GF-D8 (cell line): ENCODE results near the gene FAM156B.
"Not testable (repeated sequence)": the region's sequence is repeated elsewhere in the genome, so short reads cannot be mapped to it uniquely, and the experiment has no call there.

Experiments used
- DNase-seq: peaks from one replicate; lab custom pipeline; 2025; lab: John Stamatoyannopoulos, UW

The FAM156B gene, protein sequence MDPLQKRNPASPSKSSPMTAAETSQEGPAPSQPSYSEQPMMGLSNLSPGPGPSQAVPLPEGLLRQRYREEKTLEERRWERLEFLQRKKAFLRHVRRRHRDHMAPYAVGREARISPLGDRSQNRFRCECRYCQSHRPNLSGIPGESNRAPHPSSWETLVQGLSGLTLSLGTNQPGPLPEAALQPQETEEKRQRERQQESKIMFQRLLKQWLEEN

GRCh38 chrX:52896855-52897709 is at the start of gene FAM156B:
Gene FAM156B (plus strand): TSS chrX:52897330. CDS start chrX:52907226, 9,896 bp downstream.
- DNase-seq: not testable (repeated sequence)

- DNase-seq: no peak
These were observed 44.8 kb upstream of the FAM156B start for GRCh38 chrX:52852110-52852860.

DNA sequence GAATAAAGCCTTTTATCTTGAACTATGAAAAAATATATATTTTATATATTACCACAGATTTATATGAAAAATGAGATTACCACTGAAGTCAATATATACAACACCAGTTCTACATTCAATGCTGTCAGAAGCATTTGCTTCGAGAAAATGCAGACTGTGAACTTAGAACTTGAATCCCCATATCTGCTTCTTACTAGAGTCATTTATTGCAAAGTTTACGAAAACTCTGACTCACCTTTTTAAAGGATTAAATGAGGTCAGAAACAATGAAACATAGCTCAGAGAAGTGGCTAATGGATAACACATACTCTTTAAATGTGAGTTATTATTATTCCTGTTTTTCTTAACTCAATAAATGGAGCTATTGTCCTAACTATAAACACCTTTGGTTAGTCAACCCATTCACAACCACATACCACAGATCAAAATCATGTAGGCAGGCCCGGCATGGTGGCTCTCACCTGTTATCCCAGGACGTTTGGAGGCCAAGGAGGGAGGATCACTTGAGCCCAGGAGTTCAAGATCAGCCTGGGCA is 40.1 kb upstream of the FAM156B start:
- DNase-seq: not testable (repeated sequence)

- no peak for DNase-seq
These were observed 31.7 kb upstream of the FAM156B start for GRCh38 chrX:52865343-52865998.

- DNase-seq: no peak
These were observed 29.4 kb upstream of the FAM156B start, which contains the start of gene XAGE3 for GRCh38 chrX:52867610-52868348. Gene XAGE3 (minus strand): TSS chrX:52868083. CDS start chrX:52867133, 950 bp downstream.

GRCh38 chrX:52870046-52870445 is 27.1 kb upstream of the FAM156B start:
- no peak for DNase-seq

DNA sequence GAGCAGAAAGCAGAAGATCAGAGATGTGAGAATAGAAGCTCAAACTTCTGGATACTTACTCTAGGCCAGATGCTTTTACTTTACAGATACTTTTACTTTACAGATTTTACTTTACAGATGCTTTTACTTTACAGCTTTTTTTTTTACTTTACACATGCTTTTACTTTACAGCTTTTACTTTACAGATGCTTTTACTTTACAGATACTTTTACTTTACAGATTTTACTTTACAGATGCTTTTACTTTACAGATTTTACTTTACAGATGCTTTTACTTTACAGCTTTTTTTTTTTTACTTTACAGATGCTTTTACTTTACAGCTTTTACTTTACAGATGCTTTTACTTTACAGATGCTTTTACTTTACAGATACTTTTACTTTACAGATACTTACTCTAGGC is 23.3 kb upstream of the FAM156B start:
- not testable (repeated sequence) for DNase-seq

GRCh38 chrX:52874661-52875060 is 22.5 kb upstream of the FAM156B start:
- no peak for DNase-seq

DNA sequence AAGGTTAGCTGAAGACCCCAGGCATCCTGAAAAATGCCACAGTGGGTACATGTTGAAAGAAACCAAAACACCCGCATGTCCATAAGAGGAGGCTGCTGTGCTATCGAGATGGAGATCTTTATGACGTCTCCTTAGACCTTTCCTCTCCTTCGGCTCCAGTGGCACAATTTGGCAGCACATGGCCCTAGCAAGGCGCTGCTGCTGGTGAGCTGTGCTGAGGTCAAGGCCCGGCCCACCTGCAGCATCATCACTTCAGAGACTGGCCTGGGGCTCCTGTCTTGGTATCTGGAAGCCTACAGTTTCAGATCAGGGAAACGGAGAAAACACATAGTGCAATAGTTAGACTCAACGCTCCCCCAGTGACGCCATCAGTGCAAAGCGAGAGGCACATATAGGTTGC is 21.7 kb upstream of the FAM156B start:
- DNase-seq: not testable (repeated sequence)

GRCh38 chrX:52876386-52876785 is 20.7 kb upstream of the FAM156B start:
- DNase-seq: not testable (repeated sequence)

DNA sequence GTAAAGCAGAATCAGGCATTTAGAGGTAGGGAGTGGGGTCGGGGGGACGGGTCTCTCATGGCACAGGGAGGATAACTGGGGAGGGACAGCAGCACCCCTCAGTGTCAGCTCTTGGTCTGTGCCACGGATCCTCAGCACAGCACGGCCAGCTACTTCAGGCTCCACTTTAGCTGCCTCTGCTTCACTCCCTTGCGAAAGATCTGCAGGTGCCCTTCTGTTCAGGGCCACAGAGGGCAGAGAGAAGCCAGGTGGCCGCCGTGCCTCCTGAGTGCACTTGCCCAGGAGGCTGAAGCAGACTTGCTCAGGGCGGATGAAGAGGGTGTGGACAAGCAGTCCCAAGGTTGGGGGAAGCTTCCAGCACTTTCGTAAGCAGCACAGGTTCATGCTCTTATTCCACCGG is 9.7 kb upstream of the FAM156B start:
- not testable (repeated sequence) for DNase-seq

GRCh38 chrX:52888090-52888489 is 9.0 kb upstream of the FAM156B start:
- DNase-seq: not testable (repeated sequence)

- not testable (repeated sequence) for DNase-seq
These were observed 692 bp upstream of the FAM156B start for GRCh38 chrX:52896438-52896837.

DNA sequence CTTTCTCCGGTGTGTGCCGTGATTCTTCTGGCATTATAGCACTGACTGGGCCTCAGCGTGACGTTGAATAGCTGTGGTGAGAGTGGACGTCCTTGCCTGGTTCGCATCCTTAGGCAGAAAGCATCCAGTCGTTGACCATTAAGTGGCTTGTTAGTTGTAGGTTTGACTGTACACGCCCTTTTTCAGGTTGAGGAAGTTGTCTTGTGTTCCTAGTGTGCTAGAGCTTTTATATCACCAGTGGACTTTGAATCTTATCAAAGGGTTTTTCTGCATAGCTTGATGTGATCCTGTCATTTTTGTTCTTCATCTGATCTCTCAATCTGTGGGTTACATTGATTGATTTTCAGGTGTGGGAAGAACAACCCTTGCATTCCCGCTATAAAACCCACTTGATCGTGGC is 8.4 kb downstream of the FAM156B start:
- not testable (repeated sequence) for DNase-seq

- DNase-seq: not testable (repeated sequence)
These were observed 8.9 kb downstream of the FAM156B start for GRCh38 chrX:52906072-52906471.

GRCh38 chrX:52907137-52907536 is 10.0 kb downstream of the FAM156B start:
- DNase-seq: not testable (repeated sequence)

DNA sequence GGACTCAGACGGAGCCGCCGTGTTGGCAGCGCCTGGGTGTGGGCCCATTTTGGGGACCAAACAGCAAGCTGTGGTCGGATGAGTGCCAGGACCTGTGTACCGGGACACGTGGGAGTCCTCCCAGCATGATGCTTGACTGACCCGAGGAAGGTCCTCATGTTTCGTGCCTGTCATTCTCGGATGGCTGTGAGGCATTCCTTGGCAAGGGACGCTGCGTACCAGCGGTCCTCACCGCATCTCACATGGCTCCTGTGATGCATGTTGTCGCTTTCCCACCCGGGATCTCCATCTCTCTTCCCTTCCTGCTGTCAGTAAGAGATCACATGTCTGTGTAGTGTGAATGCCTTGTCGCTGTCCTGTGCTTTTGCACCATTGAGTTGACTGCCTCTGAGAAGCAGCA is 10.8 kb downstream of the FAM156B start:
- DNase-seq: not testable (repeated sequence)

DNA sequence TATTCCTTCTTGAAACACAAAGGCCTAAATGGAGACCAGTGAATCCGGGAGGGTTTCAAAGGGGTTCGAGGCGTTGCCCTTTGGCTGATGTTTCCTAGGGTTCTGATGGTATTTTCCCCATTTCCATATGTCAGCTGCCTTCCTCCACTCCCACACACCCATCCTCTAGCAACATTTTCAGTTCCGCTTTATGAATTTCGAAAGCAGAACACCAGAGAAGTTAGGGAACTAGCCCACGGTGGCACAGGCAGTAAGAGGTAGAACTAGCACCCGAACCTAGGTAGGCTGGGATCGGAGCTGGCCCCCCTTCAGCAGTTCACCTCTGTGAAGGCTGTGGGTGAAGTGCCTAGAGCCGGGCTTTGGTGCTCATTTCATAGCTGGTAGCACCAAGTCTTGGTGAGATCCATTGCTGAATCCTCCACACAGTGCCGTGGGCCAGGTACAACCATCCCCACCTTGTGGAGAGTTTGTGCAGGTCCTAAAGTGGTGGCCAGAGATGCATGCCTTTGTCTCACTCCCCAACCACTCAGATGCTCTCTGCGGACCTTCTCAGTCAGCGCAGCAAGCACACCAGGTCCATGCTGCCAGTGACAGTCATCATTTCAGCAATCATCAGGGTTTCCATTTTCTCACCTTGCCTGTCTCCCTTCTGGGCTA is 12.3 kb downstream of the FAM156B start:
- not testable (repeated sequence) for DNase-seq

GRCh38 chrX:52913681-52914080 is 16.6 kb downstream of the FAM156B start:
- not testable (repeated sequence) for DNase-seq

GRCh38 chrX:52914704-52915103 is 17.6 kb downstream of the FAM156B start:
- DNase-seq: not testable (repeated sequence)
